Stimulated activated CD4-positive, alpha-beta T cell treated with anti-CD3 and anti-CD28 coated beads, Interleukin-12 subunit alpha, Interleukin-12 subunit beta, amount 100 ng/mL, for 24 hours (primary cell): ENCODE results near the gene NACC2.
"Not testable (repeated sequence)": the region's sequence is repeated elsewhere in the genome, so short reads cannot be mapped to it uniquely, and the experiment has no call there.

Source experiments
- DNase-seq, 2 experiments: peaks; one replicate each; pipeline ENCODE4 v3.0.0-alpha.2; 2020; ENCODE audit warnings: low read depth in 2 of 2

NACC2 gene

DNA sequence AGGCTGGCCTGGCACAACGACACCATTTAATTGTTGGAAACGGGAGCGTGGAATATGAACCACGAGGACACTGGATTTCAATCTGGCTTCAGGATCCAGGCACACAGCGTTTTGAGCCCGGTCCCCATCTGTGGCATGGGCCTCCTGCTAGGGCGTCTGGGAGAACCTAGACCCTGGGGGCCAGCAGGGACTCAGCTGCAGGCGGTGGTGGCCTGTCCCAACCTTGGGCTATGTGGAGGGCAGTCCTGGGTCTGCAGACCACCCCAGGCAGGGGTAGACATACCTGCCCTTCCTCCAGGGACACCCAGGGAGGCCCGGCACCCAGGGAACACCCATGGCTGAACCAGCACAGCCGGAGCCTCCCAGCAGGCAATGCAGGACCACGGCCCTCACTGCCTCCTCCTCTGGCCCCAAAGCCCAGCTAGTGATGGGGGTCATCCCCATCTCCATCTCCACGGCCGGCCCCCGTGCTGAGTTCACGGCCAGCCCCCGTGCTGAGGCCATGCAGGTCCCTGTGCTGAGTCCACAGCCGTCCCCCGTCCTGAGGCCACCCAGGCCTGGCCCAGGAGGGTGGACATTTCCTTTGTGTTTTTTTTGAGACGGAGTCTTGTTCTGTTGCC lies 115.4 kb downstream of the NACC2 start:
- DNase-seq: no peak

GRCh38 chr9:135978642-135979546 lies 116.2 kb downstream of the NACC2 start:
- no peak for DNase-seq

DNA sequence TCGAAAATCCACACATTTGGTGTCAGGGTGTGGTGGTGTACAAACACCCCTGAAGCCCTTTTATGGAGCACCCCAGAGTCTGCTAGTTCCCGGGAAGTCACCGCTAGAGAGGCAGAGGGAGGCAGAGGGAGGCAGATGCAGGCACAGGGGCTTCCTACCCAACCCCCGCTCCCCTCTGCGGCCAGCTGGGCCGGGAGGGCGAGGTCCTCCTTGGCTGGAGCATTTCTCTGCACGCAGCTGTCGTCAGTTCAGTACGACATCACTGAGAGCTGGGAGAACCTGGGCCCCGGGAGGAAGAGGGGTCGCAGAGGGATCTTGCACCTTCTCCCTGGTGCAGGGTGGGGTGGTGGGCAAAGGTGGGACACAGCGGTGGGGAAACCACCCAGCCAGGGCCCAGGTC lies 118.1 kb downstream of the NACC2 start:
- DNase-seq: no peak

GRCh38 chr9:135976531-135976930 lies 118.6 kb downstream of the NACC2 start:
- DNase-seq: no peak

DNA sequence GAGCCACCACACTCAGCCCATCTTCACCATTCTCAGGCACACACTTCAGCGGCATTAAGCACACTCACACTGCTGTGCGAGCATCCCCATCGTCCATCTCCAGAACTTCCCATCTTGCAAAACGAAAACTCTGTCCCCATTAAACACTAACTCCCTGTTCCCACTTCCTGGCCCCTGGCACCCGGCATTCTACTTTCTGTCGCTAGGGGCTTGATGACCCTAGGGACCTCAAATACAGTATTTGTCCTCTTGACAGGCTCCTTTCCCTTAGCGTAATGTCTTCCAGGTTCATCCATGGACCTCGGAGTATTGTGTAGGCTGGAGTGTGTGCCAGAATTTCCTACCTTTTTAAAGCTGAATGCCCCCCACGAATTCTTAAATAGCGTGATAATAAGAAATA lies 119.3 kb downstream of the NACC2 start:
- no peak for DNase-seq

GRCh38 chr9:135974220-135974573 lies 120.9 kb downstream of the NACC2 start:
- no peak for DNase-seq

DNA sequence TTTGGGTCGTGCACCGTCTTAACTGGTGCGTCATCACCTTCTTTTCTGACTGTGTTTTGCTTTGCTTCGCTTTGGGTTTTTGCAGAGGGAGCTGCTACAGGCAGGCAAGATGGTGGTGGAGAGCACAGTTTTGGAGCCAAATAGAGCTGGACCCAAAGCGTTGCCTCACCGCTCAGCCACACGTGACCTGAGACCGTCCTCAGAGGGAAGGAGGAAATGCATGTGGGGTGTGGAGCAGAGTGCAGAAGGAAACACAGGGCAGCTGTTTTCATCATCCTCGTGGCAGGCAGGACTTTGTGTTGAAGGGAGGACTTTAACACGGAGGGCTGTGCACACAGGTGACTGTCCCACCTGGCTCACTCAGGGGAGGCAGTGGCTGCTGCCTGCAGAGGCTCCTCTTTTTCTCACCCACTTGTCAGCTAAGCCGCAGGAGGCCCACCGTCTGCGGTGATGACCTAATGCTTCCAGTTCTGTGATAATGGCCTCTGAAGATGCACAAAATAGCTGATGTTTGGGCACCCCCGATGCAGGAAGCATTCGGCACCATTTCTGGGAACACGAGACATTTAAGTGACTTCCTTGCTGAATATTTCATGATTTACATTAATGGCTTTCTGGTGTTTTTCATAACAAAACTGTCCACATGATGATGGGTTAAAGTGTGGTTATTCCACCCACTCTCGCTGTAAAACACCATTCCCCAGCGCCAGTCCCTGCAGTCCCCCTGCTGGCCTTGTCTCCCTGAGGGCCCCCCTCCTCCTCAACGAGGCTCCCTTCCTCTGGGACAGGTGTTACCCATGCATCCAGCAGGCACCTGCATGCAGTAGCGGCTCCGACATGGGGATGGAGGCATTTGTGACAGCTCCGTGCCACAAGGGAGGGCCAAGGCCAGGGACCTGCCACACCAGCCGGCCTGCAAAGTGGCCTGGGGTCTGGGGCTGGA lies 121.5 kb downstream of the NACC2 start:
- no peak for DNase-seq

GRCh38 chr9:135971892-135972291 lies 123.2 kb downstream of the NACC2 start:
- no peak for DNase-seq

DNA sequence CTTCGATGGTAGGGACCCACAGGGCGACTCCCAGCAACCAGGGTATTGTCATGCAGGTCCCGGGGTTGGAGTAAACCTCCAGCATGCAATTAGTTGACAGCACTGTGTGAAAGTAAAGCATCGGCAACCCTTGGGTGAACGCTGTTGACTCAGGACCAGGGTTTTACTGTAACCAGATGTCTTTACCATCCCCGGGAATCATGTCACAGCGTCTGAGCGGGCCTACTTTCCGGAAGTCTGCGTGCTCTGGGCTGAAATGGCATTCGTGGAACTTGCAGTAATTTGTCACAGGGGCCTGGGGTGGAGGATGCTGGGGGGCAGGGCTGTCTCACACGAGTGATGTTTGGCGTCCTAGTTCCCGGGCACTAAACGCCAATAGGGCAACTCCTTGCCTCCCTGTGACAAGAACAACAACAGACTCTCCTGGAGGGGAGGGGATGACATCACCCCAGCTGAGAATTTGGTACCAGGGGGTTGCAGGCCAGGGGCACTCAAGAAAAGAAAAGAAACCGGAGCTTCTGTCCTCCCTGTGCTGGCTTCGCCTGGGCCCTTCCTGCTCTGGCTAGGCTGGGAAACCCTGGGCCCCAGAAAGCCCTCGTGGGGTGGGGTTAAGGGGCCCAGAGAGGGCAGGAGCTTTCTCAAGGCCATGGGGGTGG lies 123.8 kb downstream of the NACC2 start:
- DNase-seq: no peak

GRCh38 chr9:135970128-135970815 lies 124.8 kb downstream of the NACC2 start:
- DNase-seq: no peak

DNA sequence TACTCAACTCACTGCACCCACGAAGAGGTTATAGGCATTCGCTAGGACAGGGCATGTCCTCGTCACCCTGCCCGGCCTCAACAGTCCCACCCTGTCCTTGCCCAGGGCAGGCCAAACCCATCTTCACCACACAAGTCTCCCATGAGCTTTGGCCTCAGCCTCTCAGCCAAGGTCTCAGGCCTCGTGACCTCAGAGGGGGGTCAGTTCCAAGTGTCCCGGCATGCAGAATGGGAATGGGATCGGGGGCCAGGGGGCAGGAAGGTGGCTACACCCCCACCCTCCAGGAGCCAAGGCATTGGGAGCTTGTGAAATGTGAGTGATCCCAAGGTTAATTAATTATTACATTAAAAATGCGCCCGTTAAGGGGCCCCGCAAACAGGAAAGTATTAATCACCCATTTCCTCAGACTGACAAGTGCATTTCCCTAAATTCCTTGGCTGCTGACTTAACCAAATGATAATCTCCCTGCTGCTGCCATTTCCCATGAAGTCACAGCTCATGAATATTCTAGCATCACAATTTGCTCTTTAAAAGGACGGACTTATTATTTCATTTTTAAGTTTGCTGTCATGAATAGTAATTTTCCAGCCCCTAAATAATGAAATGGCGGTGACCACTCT lies 125.9 kb downstream of the NACC2 start:
- DNase-seq: no peak

GRCh38 chr9:135968601-135969000 lies 126.5 kb downstream of the NACC2 start:
- no peak for DNase-seq

- no peak for DNase-seq
Measured at GRCh38 chr9:135968083-135968476, 127.0 kb downstream of the NACC2 start.

DNA sequence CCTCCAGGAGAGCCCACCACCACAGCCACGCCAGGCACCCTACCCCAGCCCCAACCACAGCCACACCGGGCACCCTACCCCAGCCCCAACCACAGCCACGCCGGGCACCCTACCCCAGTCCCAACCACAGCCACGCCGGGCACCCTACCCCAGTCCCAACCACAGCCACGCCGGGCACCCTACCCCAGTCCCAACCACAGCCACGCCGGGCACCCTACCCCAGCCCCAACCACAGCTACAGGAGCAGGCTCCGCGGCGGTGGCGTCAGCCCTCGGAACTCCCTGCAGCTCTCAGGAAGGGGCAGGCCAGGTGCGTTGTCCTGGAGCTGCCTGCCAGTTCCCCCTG lies 128.2 kb downstream of the NACC2 start:
- DNase-seq: not testable (repeated sequence)

GRCh38 chr9:135965124-135965756 lies 129.8 kb downstream of the NACC2 start:
- DNase-seq: no peak

- DNase-seq: no peak
Measured at GRCh38 chr9:135963938-135964337, 131.2 kb downstream of the NACC2 start.

GRCh38 chr9:135963338-135963737 lies 131.8 kb downstream of the NACC2 start:
- no peak for DNase-seq

DNA sequence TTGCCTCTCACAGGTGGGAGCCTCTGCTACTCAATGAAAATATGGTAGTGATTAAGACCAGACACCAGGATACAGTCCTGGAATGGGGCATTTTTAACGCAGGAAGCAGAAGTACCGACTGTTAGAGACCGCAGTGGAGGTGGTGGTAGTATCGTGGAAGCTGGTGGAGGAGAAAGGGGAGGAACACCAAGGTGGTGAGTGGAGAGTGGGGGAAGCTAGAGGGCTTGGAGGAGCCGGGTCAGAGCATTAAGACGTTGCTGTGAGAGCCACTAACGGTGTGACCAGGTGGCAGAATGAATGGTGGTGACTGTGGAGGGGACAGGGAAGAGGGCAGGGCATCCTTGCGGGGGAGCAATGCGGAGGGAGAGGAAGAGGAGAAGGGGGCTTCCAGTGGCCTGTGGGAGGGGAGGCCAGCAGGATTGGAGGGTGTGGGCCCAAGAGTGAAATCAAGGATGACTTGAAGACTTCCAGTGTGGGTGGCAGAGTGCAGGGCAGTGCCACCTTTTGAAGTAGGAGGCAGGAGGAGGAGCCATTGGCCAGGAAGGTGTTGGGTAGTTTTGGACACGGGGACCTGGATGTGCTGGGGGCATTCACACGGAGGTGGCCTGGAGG lies 132.3 kb downstream of the NACC2 start:
- DNase-seq: no peak

DNA sequence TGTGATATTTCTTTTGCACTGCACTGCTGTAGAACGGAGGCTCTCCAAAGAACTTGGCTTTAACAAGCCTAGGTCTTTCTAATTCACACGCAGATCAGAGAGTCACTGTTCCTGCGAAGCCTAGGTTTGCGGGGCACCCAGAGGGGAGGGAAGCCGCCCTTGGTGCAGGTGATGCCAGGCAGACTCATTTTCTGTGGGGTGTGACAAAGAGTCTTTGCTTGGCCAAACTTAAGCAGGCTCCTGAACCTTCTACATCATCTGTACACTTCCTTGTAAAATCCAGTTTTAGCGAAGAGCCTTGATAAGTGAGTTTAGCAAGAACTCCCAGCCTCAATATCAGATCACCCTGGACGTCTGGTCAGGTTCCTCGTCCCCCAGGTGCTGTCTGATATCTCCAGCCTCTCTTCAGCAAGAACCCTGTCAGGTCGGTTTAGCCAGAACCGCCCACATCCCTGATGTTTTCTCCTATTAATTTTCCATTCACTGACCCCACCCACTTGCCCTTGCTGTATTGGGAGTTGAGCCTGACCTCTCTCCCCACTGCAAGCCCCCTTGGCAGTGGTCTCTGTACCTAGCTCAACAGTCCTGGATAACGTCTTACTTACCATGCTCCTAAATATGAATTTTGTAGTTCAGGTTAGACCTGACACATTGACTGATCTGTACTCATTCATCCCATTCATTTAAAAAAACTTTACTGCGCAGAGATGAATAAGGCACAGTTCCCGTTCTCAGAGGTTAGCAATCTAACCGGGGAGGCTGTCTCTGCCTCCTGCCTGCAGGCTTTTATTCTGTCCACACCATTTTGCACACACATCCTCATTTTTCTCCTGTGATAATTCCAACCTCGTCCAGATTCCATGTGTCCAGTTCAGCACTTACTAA lies 133.0 kb downstream of the NACC2 start:
- DNase-seq: no peak
